ENCODE data around the gene NELFE.
"Not testable (repeated sequence)": the region's sequence is repeated elsewhere in the genome, so short reads cannot be mapped to it uniquely, and the experiment has no call there.

Gene NELFE

GRCh38 chr6:31958741-31959739 lies at the start of gene NELFE, which contains the start of gene SKIC2:
Gene NELFE (minus strand): TSS chr6:31958971. CDS start chr6:31958446, 525 bp downstream.
Gene SKIC2 (plus strand): TSS chr6:31959175. CDS start chr6:31959193, 18 bp downstream.
- DNase-seq, result peak; percentile 97

GRCh38 chr6:32008037-32008436 lies 49.3 kb upstream of the NELFE start:
- not testable (repeated sequence) for DNase-seq

GRCh38 chr6:32007086-32007485 lies 48.3 kb upstream of the NELFE start:
- not testable (repeated sequence) for DNase-seq

GRCh38 chr6:32005991-32006529 lies 47.3 kb upstream of the NELFE start:
- DNase-seq, result not testable (repeated sequence)

GRCh38 chr6:32005538-32005880 lies 46.7 kb upstream of the NELFE start:
- DNase-seq, result not testable (repeated sequence)

- DNase-seq, result not testable (repeated sequence)
Measured at GRCh38 chr6:32004864-32005537, 46.2 kb upstream of the NELFE start.

- DNase-seq, result not testable (repeated sequence)
Measured at GRCh38 chr6:32004393-32004792, 45.6 kb upstream of the NELFE start.

GRCh38 chr6:32003301-32003700 lies 44.5 kb upstream of the NELFE start:
- not testable (repeated sequence) for DNase-seq

- DNase-seq, result not testable (repeated sequence)
Measured at GRCh38 chr6:32002546-32003268, 43.9 kb upstream of the NELFE start.

- not testable (repeated sequence) for DNase-seq
Measured at GRCh38 chr6:31996385-31996784, 37.6 kb upstream of the NELFE start.

GRCh38 chr6:31994421-31994820 lies 35.6 kb upstream of the NELFE start:
- DNase-seq, result not testable (repeated sequence)

- not testable (repeated sequence) for DNase-seq
Measured at GRCh38 chr6:31989363-31989762, 30.6 kb upstream of the NELFE start.

- DNase-seq, result not testable (repeated sequence)
Measured at GRCh38 chr6:31981744-31982143, 23.0 kb upstream of the NELFE start, which contains the start of gene C4A. Gene C4A (plus strand): TSS chr6:31982057. CDS start chr6:31982108, 51 bp downstream.

- DNase-seq, result not testable (repeated sequence)
Measured at GRCh38 chr6:31980998-31981397, 22.2 kb upstream of the NELFE start.

GRCh38 chr6:31980195-31980876 lies 21.6 kb upstream of the NELFE start:
- not testable (repeated sequence) for DNase-seq

- DNase-seq, result no peak
Measured at GRCh38 chr6:31979238-31979898, 20.6 kb upstream of the NELFE start.

- DNase-seq, result no peak
Measured at GRCh38 chr6:31978831-31979230, 20.1 kb upstream of the NELFE start.

GRCh38 chr6:31977816-31978431 lies 19.2 kb upstream of the NELFE start:
- no peak for DNase-seq

- DNase-seq, result not testable (repeated sequence)
Measured at GRCh38 chr6:31976065-31976464, 17.3 kb upstream of the NELFE start.

- DNase-seq, result no peak
Measured at GRCh38 chr6:31972709-31973350, 14.1 kb upstream of the NELFE start.
